Measurements from ENCODE around the gene TNS3. TPM values are rescaled to one million over a fixed set of nuclear protein-coding genes. Genes with fewer than 3 reads are reported as not detected.

The TNS3 gene
- total RNA-seq, 1 experiment from 2014 or later, result 9.5 TPM

DNA sequence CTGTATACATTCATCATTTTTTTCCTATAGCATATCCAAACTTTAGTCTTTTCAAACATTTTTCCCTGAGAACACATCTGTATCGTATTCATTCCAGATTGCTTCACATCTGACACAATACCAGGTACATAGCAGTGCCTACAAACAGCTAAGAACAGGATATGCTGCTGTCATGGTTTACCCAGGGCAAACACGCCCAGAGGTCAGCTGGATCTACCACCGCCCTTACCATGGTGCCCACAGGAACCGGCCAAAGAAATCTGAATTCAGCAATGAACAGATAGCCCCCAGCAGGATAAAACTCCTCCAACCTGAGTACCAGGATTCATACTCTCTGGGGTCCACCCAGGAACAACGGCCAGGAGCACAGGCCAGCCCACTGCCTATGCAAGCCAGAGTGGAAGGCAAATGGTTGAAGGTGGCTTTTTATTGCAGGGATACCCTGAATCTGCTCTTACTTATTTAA, 43.0 kb downstream of the TNS3 start:
- Histone ChIP-seq H3K27ac (ENCODE audit: insufficient read length, low read depth, low read length) (no peak overlapping the region), H2AFZ (ENCODE audit: low read length) (no peak overlapping the region), H3K4me1 (ENCODE audit: insufficient read depth, low read length) (no peaks in the 10 kb centered on the region; the same call in 1 of the 2 replicates), H4K91ac (ENCODE audit: insufficient read length, low read depth, low read length) (no peak overlapping the region), H3K23me2 (ENCODE audit: insufficient read length, low read depth, low read length, poor library complexity, severe bottlenecking) (peaks cover 11% of the 10 kb centered on the region), H3K14ac (ENCODE audit: insufficient read depth, low read length) (no peak overlapping the region), H2BK20ac (ENCODE audit: low read depth, low read length, poor library complexity, severe bottlenecking) (no peak overlapping the region), H4K5ac (ENCODE audit: insufficient read length, low read depth, low read length) (no peak overlapping the region), H2BK12ac (ENCODE audit: insufficient read length, low read depth, low read length) (no peak overlapping the region), H2AK5ac (ENCODE audit: insufficient read length, low read length) (no peak overlapping the region), H3T11ph (ENCODE audit: low read length) (no peak overlapping the region), H3K79me1 (ENCODE audit: insufficient read depth, low read depth, low read length, poor library complexity, severe bottlenecking) (no peaks in the 10 kb centered on the region), H4K8ac (replicated peaks; ENCODE audit: insufficient read length, low read depth, low read length) (no peak overlapping the region), H2BK5ac (ENCODE audit: insufficient read length, low read length) (no peak overlapping the region), H4K20me1 (ENCODE audit: control insufficient read depth, insufficient read depth, insufficient read length) (peaks cover 3% of the 10 kb centered on the region), H2BK120ac (ENCODE audit: low read depth, low read length, poor library complexity, severe bottlenecking) (no peak overlapping the region), H3K79me2 (ENCODE audit: insufficient read depth, low read length) (no peaks in the 10 kb centered on the region), H3K9ac (ENCODE audit: extremely low read depth, insufficient read length, low read length) (no peak overlapping the region), H3K4ac (ENCODE audit: low read depth, low read length) (no peak overlapping the region), H2BK15ac (ENCODE audit: low read depth, low read length) (no peak overlapping the region), H3K18ac (ENCODE audit: insufficient read length, low read depth, low read length) (no peak overlapping the region), H3K23ac (ENCODE audit: insufficient read length, low read depth, low read length) (no peak overlapping the region), H3K56ac (ENCODE audit: insufficient read length, low read depth, low read length) (no peak overlapping the region), H3K9me3 (ENCODE audit: control insufficient read depth, low read depth, low read length) (no peaks in the 10 kb centered on the region), H3K27me3 (ENCODE audit: insufficient read depth, low read length) (peaks cover 3% of the 10 kb centered on the region; the same call in 1 of the 2 replicates), H3K4me2 (ENCODE audit: insufficient read depth, insufficient read length, low read length) (no peak overlapping the region)
- TF ChIP-seq, protein P1, sequence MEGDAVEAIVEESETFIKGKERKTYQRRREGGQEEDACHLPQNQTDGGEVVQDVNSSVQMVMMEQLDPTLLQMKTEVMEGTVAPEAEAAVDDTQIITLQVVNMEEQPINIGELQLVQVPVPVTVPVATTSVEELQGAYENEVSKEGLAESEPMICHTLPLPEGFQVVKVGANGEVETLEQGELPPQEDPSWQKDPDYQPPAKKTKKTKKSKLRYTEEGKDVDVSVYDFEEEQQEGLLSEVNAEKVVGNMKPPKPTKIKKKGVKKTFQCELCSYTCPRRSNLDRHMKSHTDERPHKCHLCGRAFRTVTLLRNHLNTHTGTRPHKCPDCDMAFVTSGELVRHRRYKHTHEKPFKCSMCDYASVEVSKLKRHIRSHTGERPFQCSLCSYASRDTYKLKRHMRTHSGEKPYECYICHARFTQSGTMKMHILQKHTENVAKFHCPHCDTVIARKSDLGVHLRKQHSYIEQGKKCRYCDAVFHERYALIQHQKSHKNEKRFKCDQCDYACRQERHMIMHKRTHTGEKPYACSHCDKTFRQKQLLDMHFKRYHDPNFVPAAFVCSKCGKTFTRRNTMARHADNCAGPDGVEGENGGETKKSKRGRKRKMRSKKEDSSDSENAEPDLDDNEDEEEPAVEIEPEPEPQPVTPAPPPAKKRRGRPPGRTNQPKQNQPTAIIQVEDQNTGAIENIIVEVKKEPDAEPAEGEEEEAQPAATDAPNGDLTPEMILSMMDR (conservative IDR thresholded peaks at IDR 0.05), result no peak
- Mint-ChIP-seq H3K27ac (no peak overlapping the region), H3K4me1 (peaks cover 33 to 60% of the 10 kb centered on the region in 2 experiments), H3K27me3 (ENCODE audit: low read depth) (peaks cover 88% of the 10 kb centered on the region), H3K9me3 (no peaks in the 10 kb centered on the region), H3K4me3 (peak overlapping the region in 1 of 2 experiments; percentile 5; a peak in 1 of 5 replicates), H3K36me3 (ENCODE audit: insufficient read depth in 1 of 3, low read depth in 3 of 3) (peaks cover 0 to 1% (median 0%) of the 10 kb centered on the region in 3 experiments; a peak in 2 of 7 replicates)
- DNase-seq, result no peak
- WGBS (ENCODE audit: extremely low coverage, insufficient read length, low lambda C conversion rate), result no CpG with 5 or more reads among the region's 5 CpGs
